Measurements from ENCODE around the gene ESYT3.
A peak's percentile ranks its signal among the peaks of the same experiment; 100 is the strongest.
"Not testable (repeated sequence)": the region's sequence is repeated elsewhere in the genome, so short reads cannot be mapped to it uniquely, and the experiment has no call there.

The ESYT3 gene

DNA sequence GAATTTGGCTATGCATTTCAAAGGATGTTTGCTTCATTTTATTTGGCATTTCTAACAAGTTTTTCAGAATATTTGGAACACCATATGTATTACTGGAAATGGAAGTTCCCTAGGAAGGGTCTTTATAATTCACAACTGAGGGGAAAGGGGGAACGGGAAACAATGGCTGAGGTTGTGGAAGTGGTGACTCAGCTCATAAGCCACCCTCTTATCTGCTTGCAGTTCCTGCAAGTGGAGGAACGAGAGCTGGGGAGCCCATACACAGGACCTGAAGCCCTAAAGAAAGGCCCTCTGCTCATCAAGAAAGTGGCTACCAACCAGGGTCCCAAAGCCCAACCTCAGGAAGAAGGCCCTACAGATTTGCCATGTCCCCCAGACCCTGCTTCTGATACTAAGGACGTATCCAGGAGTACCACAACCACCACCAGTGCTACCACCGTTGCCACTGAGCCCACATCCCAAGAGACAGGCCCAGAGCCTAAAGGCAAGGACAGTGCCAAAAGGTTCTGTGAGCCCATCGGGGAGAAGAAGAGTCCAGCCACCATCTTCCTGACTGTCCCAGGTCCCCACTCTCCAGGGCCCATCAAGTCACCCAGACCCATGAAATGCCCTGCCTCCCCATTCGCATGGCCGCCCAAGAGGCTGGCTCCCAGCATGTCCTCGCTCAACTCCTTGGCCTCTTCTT is 37.9 kb downstream of the ESYT3 start:
- no peak for DNase-seq
- intact Hi-C loops (cut with DNase I) = no loop called here

DNA sequence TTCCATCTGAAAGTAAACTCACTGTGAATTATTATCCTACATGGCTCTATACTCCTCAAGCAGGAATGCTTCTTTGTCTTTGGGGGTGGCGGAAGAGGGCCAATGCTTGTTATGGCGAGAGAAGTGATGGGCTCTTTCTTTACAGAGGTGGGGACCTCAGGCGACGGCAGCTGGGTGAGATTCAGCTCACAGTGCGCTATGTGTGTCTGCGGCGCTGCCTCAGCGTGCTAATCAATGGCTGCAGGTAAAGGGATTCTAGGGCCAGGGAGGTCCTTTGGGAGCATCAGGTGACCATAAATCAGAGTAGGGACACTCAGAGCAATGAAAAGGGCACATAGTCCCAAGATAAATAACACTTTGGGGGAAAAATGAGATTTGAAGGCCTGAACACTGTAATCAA is 39.0 kb downstream of the ESYT3 start:
- intact Hi-C loops (cut with DNase I) = no loop called here
- DNase-seq = no peak

DNA sequence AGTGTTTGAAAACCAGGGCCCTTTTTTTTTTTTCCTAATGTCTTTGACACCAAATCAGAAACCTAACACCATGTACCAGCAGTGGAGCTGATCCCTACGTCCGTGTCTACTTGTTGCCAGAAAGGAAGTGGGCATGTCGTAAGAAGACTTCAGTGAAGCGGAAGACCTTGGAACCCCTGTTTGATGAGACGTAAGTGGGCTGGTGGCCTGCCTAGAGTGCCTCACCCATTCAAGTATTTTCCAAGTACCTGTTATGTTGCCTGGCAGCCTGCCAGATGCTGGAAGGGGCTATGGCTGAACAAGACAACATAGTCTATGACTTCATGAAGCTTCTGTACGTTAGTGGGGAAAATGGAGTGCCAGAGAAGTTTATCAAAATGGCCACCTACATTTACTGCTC is 39.7 kb downstream of the ESYT3 start:
- intact Hi-C loops (cut with DNase I) = no loop called here
- no peak for DNase-seq

DNA sequence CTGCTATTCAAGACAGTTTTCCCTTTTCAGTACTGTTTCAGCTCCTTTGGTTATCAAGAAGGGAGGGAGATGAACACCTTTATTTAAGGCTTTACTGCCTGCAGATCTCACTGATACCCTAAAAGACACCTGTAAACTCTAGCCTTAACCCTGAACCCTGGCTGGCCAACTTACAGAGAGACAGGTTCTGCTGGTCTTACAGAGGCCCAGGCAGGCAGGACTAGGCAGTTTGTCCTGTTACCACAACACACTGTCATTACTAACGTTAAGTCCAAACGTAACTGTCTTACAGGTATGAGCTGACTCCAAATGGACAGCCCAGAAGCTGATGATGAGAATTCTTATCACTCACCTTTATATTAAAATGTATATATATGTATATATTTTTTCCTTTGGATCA is 42.1 kb downstream of the ESYT3 start:
- intact Hi-C loops (cut with DNase I) = no loop called here
- no peak for DNase-seq

DNA sequence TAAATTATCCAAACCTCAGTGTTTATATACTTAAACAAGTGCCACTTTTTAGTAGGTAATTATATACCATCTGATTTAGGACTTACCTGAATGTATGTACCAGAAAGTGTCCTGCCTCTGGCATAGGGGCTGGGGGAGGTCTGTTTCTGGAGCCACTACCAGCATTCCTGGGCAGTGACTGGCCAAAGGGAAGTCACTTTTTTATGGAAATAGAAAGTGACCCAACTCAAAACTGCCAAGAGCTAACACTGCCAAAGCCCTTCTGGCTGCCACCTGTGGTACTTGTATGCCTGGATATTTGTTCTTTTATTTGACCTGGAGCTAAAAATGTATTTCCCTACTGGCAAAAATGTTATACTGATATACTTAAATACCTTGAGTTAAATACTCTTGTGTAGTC is 42.7 kb downstream of the ESYT3 start:
- intact Hi-C loops (cut with DNase I) = no loop called here
- no peak for DNase-seq

DNA sequence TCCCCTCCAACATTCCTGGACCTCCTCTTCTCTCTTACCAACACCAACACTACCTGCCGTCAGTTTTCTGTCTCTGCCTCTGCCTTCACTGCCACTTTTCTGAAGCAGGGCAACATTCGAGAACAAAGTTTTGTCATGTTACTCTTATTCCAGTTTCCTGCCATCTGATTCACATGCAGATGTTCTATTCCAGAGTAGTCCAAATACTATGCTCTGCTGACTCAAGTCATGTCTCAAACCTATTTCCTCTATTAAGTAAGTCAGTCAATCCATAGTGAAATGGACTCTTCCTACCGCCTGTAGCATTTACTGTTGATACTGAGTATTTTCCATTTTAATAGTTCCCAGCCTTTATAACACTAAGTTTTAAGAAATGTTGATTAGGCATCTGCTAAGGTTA is 43.4 kb downstream of the ESYT3 start:
- intact Hi-C loops (cut with DNase I) = no loop called here
- DNase-seq = no peak

DNA sequence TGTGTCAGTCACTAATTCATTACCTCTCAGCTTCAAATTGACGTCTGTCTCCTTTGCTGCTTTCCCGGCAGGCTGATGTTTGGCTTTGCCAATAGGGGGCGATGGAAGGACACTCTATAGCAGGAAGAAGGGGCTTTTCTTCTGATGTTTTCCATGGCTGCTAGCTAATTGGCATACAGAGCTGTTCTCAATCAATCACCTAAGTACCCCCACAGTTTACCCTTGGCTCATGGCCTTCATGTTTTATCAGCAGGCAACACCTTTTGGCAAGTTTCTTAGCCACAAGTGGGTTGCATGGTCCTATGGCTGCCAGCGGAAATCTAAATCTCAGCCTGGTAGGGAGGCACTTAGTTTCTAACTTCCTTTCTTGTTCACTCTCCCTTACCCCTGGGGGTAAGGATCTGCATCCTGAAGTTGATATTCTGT is 45.0 kb downstream of the ESYT3 start:
- DNase-seq = peak in 15 of 42 donors; percentile 12 to 68 (median 36)
- intact Hi-C loops (cut with DNase I) = no loop called here

DNA sequence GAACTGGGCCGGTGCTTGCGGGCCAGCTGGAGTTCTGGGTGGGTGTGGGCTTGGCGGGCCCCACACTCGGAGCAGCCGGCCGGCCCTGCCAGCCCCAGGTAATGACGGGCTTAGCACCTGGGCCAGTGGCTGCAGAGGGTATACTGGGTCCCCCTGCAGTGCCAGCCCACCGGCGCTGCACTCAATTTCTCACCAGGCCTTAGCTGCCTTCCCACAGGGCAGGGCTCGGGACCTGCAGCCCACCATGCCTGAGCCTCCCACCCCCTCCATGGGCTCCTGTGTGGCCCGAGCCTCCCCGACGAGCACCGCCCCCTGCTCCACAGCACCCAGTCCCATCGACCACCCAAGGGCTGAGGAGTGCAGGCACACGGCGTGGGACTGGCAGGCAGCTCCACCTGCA is 50.3 kb downstream of the ESYT3 start:
- intact Hi-C loops (cut with DNase I); DNase-seq: not testable (repeated sequence)

DNA sequence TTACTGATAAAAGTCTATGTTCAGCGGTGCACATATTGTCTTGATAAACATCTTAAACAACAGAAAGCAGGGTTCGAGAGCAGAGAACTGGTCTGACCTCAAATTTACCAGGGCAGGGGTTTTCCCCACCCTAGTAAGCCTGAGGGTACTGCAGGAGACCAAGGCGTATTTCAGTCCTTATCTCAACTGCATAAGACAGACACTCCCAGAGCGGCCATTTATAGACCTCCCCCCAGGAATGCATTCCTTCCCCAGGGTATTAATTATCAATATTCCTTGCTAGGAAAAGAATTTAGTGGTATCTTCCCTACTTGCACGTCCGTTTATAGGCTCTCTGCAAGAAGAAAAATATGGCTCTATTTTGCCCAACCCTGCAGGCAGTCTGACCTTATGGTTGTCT is 52.2 kb downstream of the ESYT3 start:
- DNase-seq; intact Hi-C loops (cut with DNase I): not testable (repeated sequence)

DNA sequence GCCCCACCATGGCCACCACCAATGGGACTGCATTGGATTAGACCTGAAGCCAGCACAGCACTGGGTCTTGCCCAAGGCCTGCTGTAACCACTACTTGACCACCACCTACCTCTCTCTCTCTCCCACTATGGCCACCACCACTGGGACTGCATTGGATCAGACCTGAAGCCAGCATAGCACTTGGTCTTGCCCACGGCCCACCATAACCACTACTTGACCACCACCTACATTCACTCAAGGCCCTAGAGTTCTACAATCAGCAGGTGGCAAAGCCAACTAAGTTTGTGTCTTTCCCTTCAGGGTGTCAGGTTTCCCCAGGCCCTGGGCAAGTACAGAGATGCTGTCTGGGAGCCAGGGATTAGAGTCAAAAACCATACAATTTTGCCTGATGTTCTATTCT is 57.6 kb downstream of the ESYT3 start:
- intact Hi-C loops (cut with DNase I) = no loop called here
- no peak for DNase-seq

DNA sequence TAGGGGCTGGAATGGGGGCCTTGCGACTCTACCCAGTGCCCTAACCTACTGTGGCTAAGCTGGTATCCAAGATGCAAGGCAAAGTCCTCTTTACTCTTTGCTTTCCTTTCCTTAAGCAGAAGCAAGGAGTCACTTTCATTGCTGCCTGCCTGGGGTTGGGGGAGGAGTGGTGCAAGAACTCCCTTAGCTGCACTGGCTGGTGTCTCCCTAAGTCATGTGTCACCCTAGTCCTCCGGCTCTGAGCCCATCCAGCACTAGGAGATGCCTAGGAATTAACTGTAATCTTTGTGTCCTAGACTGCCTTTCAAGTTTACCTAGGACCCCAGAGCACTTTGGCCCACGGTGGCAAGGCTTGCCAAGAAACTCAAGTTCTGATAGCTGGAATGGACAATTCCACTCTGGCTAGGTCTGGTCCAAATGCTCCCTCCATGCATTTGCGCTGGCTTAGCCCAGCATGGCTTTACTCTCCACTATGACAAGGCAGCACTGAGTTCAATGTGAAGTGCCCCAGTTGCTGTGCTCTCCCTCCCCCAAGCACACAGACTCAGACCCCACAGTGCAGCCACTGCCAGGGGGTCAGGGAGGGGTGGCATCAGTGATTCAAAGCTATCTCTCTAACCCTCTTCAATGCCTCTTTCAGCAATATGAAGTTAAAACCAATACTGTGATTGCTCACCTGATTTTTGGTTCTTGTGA is 58.7 kb downstream of the ESYT3 start:
- no peak for DNase-seq

DNA sequence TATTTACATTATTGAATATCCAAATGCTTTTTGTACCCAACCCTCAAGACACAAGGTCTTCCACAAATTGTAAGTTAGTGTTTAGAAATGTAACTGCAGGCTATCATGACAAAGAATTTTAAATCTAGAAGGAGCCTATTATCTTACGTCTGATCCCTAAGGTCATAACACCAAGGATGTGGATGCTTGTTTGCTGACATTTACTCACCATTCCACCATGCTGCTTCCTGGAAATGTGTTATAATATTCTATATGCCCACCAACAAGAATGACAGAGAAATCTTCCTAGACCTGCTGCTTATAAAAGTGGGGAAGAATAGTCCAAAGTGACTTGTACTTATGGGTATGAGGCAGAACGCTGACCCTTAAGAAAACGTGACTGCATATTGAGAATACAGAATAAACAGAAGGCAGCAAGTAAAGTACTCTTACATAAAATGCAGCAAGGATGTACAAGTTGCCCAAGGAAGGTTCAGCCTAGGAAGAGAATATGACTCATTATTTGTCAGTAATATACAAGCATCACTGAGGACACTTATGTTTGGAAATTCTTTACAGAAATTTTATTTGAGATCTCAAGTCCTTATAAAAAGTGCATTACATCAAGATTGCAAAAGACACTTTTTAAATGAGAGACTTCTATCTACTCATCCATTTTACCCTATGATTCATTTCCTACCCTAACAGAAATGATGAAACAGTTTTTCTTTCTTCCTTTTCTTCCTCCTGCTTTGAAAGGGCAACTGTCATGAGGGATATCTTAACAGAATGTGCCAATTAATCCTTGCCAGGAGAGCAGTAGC is 59.6 kb downstream of the ESYT3 start:
- DNase-seq = no peak
- intact Hi-C loops (cut with DNase I) = no loop called here

More for the DNA sequence above, 58.7 kb downstream of the ESYT3 start:
- intact Hi-C loops (cut with DNase I) = no loop called here

DNA sequence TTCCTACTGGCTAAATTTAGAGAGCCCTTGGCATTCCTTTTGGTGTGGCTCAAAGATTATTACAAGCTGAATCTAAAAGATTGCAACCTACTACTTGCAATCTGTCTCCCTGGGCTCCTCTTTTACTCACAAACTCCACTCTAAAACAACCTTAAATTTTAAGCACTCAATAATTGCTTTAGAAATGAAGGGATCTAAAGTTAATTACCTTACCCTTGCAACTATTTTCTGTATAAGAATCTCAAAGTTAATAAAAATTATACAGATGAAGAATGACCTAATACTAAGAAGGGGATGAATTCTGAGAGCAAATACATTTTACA is 60.2 kb downstream of the ESYT3 start:
- DNase-seq = no peak
- intact Hi-C loops (cut with DNase I) = no loop called here

DNA sequence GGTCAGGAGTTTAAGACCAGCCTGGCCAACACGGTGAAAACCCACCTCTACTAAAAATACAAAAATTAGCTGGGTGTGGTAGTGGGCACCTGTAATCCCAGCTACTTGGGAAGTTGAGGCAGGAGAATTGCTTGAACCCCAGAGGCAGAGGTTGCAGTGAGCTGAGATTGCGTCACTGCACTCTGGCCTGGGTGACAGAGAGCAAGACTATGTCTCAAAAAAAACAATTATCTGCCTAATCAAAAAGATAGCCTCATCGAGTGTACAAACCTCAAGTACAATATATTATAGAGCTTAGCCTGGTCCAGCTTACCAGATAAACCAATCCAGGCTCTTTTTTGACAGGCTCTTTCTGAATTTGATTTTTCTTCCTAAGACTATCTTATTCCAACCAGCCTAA is 61.2 kb downstream of the ESYT3 start:
- intact Hi-C loops (cut with DNase I); DNase-seq: not testable (repeated sequence)

DNA sequence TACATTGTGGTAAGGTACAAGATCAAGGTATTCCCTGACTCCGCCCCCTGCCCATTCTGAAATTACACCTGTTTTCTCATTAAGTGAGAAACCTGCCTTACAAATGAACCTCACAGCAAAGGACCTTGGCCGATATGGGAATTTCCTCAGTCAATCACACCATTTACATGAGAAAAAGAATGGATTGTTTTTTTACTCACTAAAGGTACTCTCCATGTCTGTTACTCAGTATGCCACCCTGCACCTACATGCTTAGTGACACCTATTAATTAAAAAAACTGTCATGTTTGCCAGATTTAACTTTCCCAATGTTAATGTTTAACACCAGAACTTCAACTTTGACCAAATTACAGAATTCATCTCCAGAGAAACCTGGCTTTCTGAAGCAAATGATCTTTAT is 62.0 kb downstream of the ESYT3 start:
- intact Hi-C loops (cut with DNase I) = no loop called here
- no peak for DNase-seq

DNA sequence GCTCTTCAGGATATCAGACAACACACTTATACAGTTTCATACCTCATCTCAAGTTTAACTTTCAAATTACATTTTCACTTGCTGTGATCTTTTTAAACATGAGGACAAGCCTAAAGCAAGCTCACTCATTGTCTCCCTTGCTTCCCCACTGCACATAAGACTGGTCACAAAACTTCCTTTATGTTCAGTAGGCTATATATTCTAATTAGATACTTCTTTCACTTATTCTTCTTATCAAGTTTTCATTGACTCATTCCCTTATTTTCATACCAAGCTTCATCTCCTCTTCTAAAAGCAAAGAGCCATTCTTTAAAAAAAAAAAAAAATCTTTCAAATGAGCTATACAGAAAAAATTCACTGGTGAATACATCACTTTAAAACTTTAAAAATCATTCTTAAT is 62.6 kb downstream of the ESYT3 start:
- DNase-seq = no peak
- intact Hi-C loops (cut with DNase I) = no loop called here

DNA sequence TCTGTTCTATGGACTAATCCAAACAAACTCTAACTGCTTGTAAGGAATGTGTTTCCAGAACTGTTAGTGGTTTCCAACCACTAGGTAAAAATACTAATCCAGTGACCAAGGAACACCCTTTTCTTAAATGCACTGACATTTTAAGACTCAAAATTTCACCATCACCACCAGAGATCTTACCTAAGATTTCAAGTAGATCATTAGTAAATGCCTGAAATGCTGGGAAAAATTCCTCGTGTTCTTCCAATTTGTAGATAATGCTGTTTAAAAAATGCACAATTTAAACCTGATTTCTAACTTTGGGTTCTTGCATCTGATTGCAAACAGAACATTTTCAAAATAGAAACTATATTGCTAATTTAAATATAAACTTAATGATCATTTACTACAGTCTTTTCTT is 63.4 kb downstream of the ESYT3 start:
- intact Hi-C loops (cut with DNase I) = no loop called here
- no peak for DNase-seq

DNA sequence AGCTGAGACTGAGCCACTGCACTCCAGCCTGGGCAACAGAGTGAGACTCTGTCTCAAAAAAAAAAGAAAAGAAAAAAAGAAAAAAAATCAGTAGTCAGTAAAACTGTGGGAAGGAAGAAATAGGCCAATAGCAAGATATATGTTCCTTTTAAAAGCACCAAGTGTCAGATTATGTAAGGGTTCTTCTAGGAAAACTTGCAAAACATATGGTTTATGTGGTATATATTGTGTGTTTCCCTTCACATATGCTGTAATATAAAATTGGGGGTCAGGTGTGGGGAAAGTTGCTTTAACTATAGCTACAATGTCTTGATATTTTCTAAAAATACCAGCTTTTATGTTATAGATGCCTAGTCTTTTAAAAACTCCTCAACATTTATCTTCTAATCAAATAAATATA is 64.6 kb downstream of the ESYT3 start:
- intact Hi-C loops (cut with DNase I) = no loop called here
- DNase-seq = no peak

DNA sequence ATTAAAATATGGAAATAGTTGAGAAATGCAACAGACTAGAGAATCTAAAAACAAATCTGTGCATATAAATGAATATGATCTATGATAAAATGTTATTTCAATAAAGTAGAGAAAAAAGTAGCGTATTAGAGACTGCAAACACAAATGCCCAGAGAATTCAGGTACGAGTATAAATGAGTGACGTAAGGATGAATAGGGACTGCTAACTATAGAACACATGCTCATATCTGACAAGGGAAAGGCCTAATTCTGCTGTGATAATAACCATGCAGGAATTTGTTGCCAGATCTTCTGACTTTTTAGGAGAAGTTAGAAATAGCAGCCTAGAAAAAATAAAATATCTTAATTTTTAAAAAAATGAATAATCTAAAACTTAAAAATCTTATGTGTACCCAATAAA is 73.1 kb downstream of the ESYT3 start:
- intact Hi-C loops (cut with DNase I) = no loop called here
- DNase-seq = no peak

DNA sequence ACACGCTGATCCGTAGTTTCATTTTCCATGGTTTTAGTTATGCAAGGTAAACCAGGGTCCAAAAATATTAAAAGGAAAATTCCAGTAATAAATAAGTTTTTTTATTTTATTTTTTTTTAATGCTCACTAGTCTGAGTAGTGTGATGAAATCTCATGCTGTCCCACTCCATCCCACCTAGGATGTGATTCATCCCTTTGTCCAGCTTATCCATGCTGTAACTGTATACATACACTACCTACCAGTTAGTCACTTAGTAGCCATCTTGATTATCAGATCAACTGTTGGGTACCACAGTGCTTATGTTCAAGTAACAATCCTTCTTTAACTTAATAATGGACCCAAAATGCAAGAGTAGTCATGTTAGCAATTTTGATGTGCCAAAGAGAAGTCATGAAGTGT is 75.2 kb downstream of the ESYT3 start:
- no peak for DNase-seq
- intact Hi-C loops (cut with DNase I) = no loop called here

DNA sequence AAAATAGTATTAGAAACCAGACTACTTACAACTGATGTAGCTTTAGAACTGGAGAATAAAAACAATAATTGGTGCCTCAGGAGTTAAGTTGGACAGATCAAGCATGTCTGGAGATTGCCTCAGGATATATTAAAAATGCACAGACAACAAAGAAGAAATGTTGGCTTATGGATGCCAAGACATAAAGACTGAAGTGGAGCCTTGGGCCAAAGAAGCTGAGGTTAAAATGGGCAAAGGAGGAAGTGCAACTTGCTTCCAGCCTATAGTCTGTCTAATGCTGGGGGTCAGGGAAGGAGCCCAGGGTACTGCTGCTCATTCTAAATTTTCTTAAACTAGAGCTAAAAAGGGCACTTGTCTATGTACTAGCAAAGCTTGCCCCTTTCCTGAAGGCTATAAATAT is 77.5 kb downstream of the ESYT3 start:
- DNase-seq = no peak
- intact Hi-C loops (cut with DNase I) = no loop called here
